K562 (cell line): ENCODE data around the gene HSPA2. TPM values are rescaled to one million over a fixed set of nuclear protein-coding genes. Genes with fewer than 3 reads are reported as not detected.

Experiments
- ATAC-seq: fragments of 200-7000 bp; cut with Tn5 transposase; 3 replicates; pipeline ENCODE4 v1.9.1; 2020; ENCODE audit warnings: moderate library complexity
- BruUV-seq: library from RNA; stranded (reverse); fragments of 400-500 nt; replicated peaks from 2 replicates; lab custom pipeline; 2021; lab: Mats Ljungman, UMichigan
- CTCF ChIA-PET: fragments of 300-600 bp; formaldehyde crosslinking; extraction: SDS; loops from one replicate; lab custom pipeline; 2021; ENCODE audit warnings: low intra/inter-chr PET ratio; lab: Yijun Ruan, JAX
- POLR2A ChIA-PET: fragments of 300-600, 350-650 bp; sonication (Branson Sonifier 250); formaldehyde crosslinking; extraction: SDS; loops from one replicate; lab custom pipeline; 2021; ENCODE audit warnings: antibody characterized with exemption, inconsistent platforms; lab: Yijun Ruan, JAX
- DNase-seq, 4 experiments: peaks; one replicate each; pipeline versions ENCODE4 v3.0.0 to v3.0.0-alpha.2; 2011 to 2018; ENCODE audit warnings: low spot score in 3 of 4, mixed read lengths in 3 of 4; ENCODE audit errors: extremely low read depth in 1 of 4
- FAIRE-seq: peaks from 2 replicates; lab custom pipeline; 2011; peaks lifted over from hg19 to GRCh38; lab: Jason Lieb, UNC
- H2AFZ ChIP-seq: 2 replicates; pipeline ENCODE4 v1.6.0; 2011; ENCODE audit warnings: low read depth, low read length, control low read depth, inconsistent platforms
- H3K27ac ChIP-seq: fragments of 200-600 bp; 3 replicates; pipeline ENCODE4 v1.8.0; 2011; ENCODE audit warnings: low read depth, mild to moderate bottlenecking, control low read depth, inconsistent platforms, low read length, moderate library complexity, mixed read lengths; ENCODE audit errors: extremely low read depth
- H3K27me3 ChIP-seq, 2 experiments: fragments of 300-600 bp in 1 of 2; 2 replicates in 1 of 2; 3 replicates in 1 of 2; pipeline versions ENCODE4 v1.6.0 to v1.8.0; 2011; ENCODE audit warnings: inconsistent platforms in 2 of 2, low read length in 2 of 2, mild to moderate bottlenecking in 1 of 2, mixed read lengths in 1 of 2, moderate library complexity in 1 of 2; ENCODE audit not compliant: control insufficient read depth in 2 of 2, insufficient read depth in 2 of 2
- H3K36me3 ChIP-seq: fragments of 300-600 bp; 3 replicates; pipeline ENCODE4 v1.8.0; 2011; ENCODE audit warnings: mild to moderate bottlenecking, low read length, inconsistent platforms; ENCODE audit not compliant: control insufficient read depth, insufficient read depth
- H3K4me1 ChIP-seq, 2 experiments: fragments of 200-600 bp in 1 of 2; replicated peaks in 1 of 2; 2 replicates in 1 of 2; 3 replicates in 1 of 2; pipeline versions ENCODE4 v1.5.1 to v1.8.0; 2011; ENCODE audit warnings: inconsistent platforms in 2 of 2, low read length in 2 of 2, mild to moderate bottlenecking in 1 of 2, mixed read lengths in 1 of 2, moderate library complexity in 1 of 2; ENCODE audit not compliant: control insufficient read depth in 2 of 2, insufficient read depth in 2 of 2
- H3K4me2 ChIP-seq: 2 replicates; pipeline ENCODE4 v1.6.1; 2011; ENCODE audit warnings: low read length, control low read depth, inconsistent platforms, mixed read lengths; ENCODE audit not compliant: insufficient read depth
- H3K4me3 ChIP-seq: fragments of 200-600 bp; sonication (generic), shearing (Covaris generic); 2 replicates; pipeline ENCODE4 v1.5.1; 2016; ENCODE audit warnings: control low read depth, inconsistent platforms
- H3K79me2 ChIP-seq: fragments of 200-600 bp; 3 replicates; pipeline ENCODE4 v1.8.0; 2011; ENCODE audit warnings: low read length, inconsistent platforms; ENCODE audit not compliant: control insufficient read depth, insufficient read depth
- H3K9ac ChIP-seq, 2 experiments: 2 replicates each; pipeline versions ENCODE4 v1.6.0 to v1.6.1; 2011; ENCODE audit warnings: low read depth in 2 of 2, low read length in 2 of 2, control low read depth in 1 of 2, inconsistent platforms in 1 of 2, mild to moderate bottlenecking in 1 of 2, mixed read lengths in 1 of 2; ENCODE audit not compliant: insufficient read depth in 1 of 2
- H3K9me1 ChIP-seq: one replicate; pipeline ENCODE4 v1.6.0; 2011; ENCODE audit warnings: inconsistent platforms, mild to moderate bottlenecking, low read length, moderate library complexity; ENCODE audit not compliant: control insufficient read depth, insufficient read depth
- H3K9me3 ChIP-seq: replicated peaks from 2 replicates; pipeline ENCODE4 v1.5.1; 2011; ENCODE audit warnings: low read depth, low read length, inconsistent platforms; ENCODE audit not compliant: control insufficient read depth, insufficient read depth
- H4K20me1 ChIP-seq: replicated peaks from 2 replicates; pipeline ENCODE4 v1.6.1; 2011; ENCODE audit warnings: low read length, inconsistent platforms, mixed read lengths; ENCODE audit not compliant: control insufficient read depth, insufficient read depth
- BHLHE40 ChIP-seq: IDR thresholded peaks from 2 replicates; pipeline ENCODE4 v1.6.1; 2011; ENCODE audit warnings: low read length, improper control_type of control experiment
- CUX1 ChIP-seq: fragments of 200-800 bp; sonication (Bioruptor generic); IDR thresholded peaks from 2 replicates; pipeline ENCODE4 v1.6.1; 2016; ENCODE audit warnings: missing genetic modification characterization, missing compliant biosample characterization
- DACH1 ChIP-seq: fragments of 450-650 bp; IDR thresholded peaks from 2 replicates; pipeline ENCODE4 v1.6.1; 2018; ENCODE audit not compliant: partially characterized antibody
- HNRNPL ChIP-seq: fragments of 200-400 bp; formaldehyde crosslinking; IDR thresholded peaks from 2 replicates; pipeline ENCODE4 v1.6.1; 2017; ENCODE audit warnings: low read depth, mild to moderate bottlenecking, low read length
- JUND ChIP-seq, 2 experiments: IDR thresholded peaks; 2 replicates in 1 of 2; 3 replicates in 1 of 2; pipeline ENCODE4 v1.6.1; 2011; ENCODE audit warnings: borderline replicate concordance in 2 of 2, low read depth in 2 of 2, low read length in 2 of 2, improper control_type of control experiment in 1 of 2, missing biosample characterization in 1 of 2, missing genetic modification characterization in 1 of 2, missing genetic modification reagents in 1 of 2
- PCBP2 ChIP-seq: fragments of 200-400 bp; formaldehyde crosslinking; IDR thresholded peaks from 2 replicates; pipeline ENCODE4 v1.6.1; 2018; ENCODE audit warnings: low read length, low read depth, mild to moderate bottlenecking, moderate library complexity; ENCODE audit not compliant: poor library complexity, severe bottlenecking
- PHB ChIP-seq: fragments of 250-450 bp; sonication (Bioruptor Pico); IDR thresholded peaks from 2 replicates; pipeline ENCODE4 v1.5.0; 2021
- TAF1 ChIP-seq: IDR thresholded peaks from 2 replicates; pipeline ENCODE4 v1.6.1; 2011; ENCODE audit warnings: mild to moderate bottlenecking, low read length, moderate library complexity; ENCODE audit not compliant: insufficient read depth, control insufficient read depth, severe bottlenecking; ENCODE audit errors: extremely low read depth
- USF2 ChIP-seq: sonication (generic); formaldehyde crosslinking; IDR thresholded peaks from 2 replicates; pipeline ENCODE4 v1.5.0; 2020; ENCODE audit warnings: missing genetic modification reagents
- ZNF224 ChIP-seq: sonication (generic); formaldehyde crosslinking; IDR thresholded peaks from 2 replicates; pipeline ENCODE4 v1.8.0; 2022; ENCODE audit warnings: mild to moderate bottlenecking, missing genetic modification reagents
- ZNF592 ChIP-seq: fragments of 450-650 bp; IDR thresholded peaks from 2 replicates; pipeline ENCODE4 v1.6.1; 2017; ENCODE audit warnings: antibody characterized with exemption, mild to moderate bottlenecking
- ZNF77 ChIP-seq: fragments of 250-450 bp; sonication (Bioruptor Pico); IDR thresholded peaks from 2 replicates; pipeline ENCODE4 v1.5.0; 2020
- WGBS: fragments of 100-300 bp; shearing (Covaris generic); methylation state at CpG from one replicate; pipeline ENCODE4 v1.1.6; 2016; ENCODE audit warnings: low coverage, mixed read lengths; ENCODE audit not compliant: insufficient coverage; ENCODE audit errors: missing lambda C conversion rate; 5-methylcytosine and 5-hydroxymethylcytosine counted together
- in situ Hi-C: fragments of 300-500 bp; cut with MboI; formaldehyde crosslinking; loops from 4 replicates; pipeline ENCODE4 v1.15.0; 2018; ENCODE audit warnings: inconsistent platforms, mixed read lengths
- intact Hi-C: fragments of 100-400 bp; cut with micrococcal nuclease; formaldehyde crosslinking; loops from 2 replicates; pipeline ENCODE4 v1.14.2; 2022
- polyA plus RNA-seq, 8 experiments: library from polyadenylated mRNA; depleted of rRNA in 4 of 8; stranded (reverse) in 5 of 8; unstranded in 3 of 8; fragments of >200 nt; fragmentation: Nextera tagmentation in 2 of 8; fragmentation: Illumina TruSeq in 1 of 8; extraction: Ambion mirVana in 2 of 8; extraction: Trizol in 1 of 8; gene quantifications; 2 replicates each; pipeline versions ENCODE4 v1.2.1 to v1.2.3, GENCODE V29; 2011 to 2014; ENCODE audit warnings: inconsistent platforms in 1 of 8, missing spikeins in 1 of 8
- total RNA-seq, 7 experiments: library from RNA; depleted of rRNA in 6 of 7; stranded (reverse); fragments of >200 nt in 6 of 7; fragmentation: Illumina TruSeq in 2 of 7; extraction: Trizol in 2 of 7; gene quantifications; 2 replicates each; pipeline versions ENCODE4 v1.2.1 to v1.2.3, GENCODE V29; 2011 to 2021; ENCODE audit warnings: low replicate concordance in 1 of 7

Gene HSPA2
- total and polyA plus RNA-seq, 9 of the 15 experiments (the other 6 are each of a cell fraction or from before 2014, with no cell fraction given): not detected

GRCh38 chr14:64520699-64521098 is 19.8 kb upstream of the HSPA2 start:
- H3K4me3 ChIP-seq: no peak overlapping the region
- ATAC-seq (no peak), DNase-seq (no peak), FAIRE-seq (no peak)
- H2AFZ ChIP-seq: no peak overlapping the region
- no peaks in the 10 kb centered on the region for H4K20me1 ChIP-seq
- no peak overlapping the region for H3K4me2 ChIP-seq
- no peaks in the 10 kb centered on the region; the same call in 2 of the 3 replicates for H3K79me2 ChIP-seq
- POLR2A ChIA-PET: interaction anchor here (0.5 to 1.2 kb wide), 4 partner anchors 15 to 309 kb away, joined by 3 read pairs; no protein-coding TSS in a partner anchor
- intact Hi-C loops: no loop called here
- H3K27me3 ChIP-seq: no peaks in the 10 kb centered on the region
- no peak overlapping the region for H3K27ac ChIP-seq
- H3K9me3 ChIP-seq: no peaks in the 10 kb centered on the region
- WGBS: 97% methylated on average over 3 of the region's 4 CpGs
- H3K4me1 ChIP-seq: peaks cover 0 to 3% of the 10 kb centered on the region in 2 experiments; a peak in 1 of 5 replicates
- no peak overlapping the region for H3K9ac ChIP-seq
- no peaks in the 10 kb centered on the region for H3K9me1 ChIP-seq
- CTCF ChIA-PET: no interaction called here
- no TSS peak for BruUV-seq
- in situ Hi-C loops: no loop called here
- H3K36me3 ChIP-seq: peaks cover 9% of the 10 kb centered on the region; the same call in 1 of the 3 replicates
- TF ChIP-seq ZNF224 (CRISPR knock-in tag) (no peak), CUX1 (CRISPR knock-in tag) (no peak), USF2 (CRISPR knock-in tag) (no peak), BHLHE40 (no peak), PCBP2 (no peak), ZNF77 (CRISPR knock-in tag) (no peak), PHB (CRISPR knock-in tag) (no peak), HNRNPL (no peak), JUND (IDR thresholded peaks at IDR 0.05; ENCODE audit: borderline replicate concordance, low read depth, low read length) (no peak), JUND (tag; IDR thresholded peaks at IDR 0.05; ENCODE audit: borderline replicate concordance, low read depth, low read length) (no peak), DACH1 (no peak), TAF1 (no peak), ZNF592 (no peak)
